CD4-positive, alpha-beta T cell treated with Interferon alpha-2 for 1 hour (primary cell): ENCODE results near the gene GPR137.
"Not testable (repeated sequence)": the region's sequence is repeated elsewhere in the genome, so short reads cannot be mapped to it uniquely, and the experiment has no call there.

Experiments used
- DNase-seq, 2 donors: peaks; one replicate each; pipeline ENCODE4 v3.0.0-alpha.2; 2020 to 2022

GPR137 gene, protein sequence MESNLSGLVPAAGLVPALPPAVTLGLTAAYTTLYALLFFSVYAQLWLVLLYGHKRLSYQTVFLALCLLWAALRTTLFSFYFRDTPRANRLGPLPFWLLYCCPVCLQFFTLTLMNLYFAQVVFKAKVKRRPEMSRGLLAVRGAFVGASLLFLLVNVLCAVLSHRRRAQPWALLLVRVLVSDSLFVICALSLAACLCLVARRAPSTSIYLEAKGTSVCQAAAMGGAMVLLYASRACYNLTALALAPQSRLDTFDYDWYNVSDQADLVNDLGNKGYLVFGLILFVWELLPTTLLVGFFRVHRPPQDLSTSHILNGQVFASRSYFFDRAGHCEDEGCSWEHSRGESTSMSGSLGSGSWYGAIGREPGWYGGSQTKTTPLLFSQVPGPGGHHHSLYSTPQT

GRCh38 chr11:64284962-64285884 lies at the start of gene GPR137:
TSS of gene GPR137 (plus strand) at chr11:64285848. CDS start at chr11:64286525, 677 bp downstream.
- DNase-seq = peak; percentile 89 to 93

GRCh38 chr11:64237484-64237951 lies 48.1 kb upstream of the GPR137 start:
- no peak for DNase-seq

DNA sequence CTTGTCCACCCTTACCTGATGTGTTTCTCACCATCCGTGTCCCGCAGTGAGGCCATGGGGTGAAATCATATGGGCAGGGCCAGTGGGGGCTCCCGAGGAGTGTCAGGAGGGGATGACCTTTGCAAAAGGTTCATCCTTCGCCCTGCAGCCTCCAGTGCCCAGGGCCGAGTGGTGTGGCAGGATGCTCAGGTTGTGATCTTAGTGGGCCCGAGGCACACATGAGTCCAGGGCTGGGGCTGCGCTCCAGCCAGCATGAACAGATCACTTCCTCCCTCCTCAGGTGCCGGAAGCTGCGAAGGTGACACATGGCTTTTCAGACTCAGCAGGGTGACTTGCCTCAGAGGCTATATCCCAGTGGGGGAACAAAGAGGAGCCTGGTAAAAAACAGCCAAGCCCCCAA lies 47.6 kb upstream of the GPR137 start:
- no peak for DNase-seq

DNA sequence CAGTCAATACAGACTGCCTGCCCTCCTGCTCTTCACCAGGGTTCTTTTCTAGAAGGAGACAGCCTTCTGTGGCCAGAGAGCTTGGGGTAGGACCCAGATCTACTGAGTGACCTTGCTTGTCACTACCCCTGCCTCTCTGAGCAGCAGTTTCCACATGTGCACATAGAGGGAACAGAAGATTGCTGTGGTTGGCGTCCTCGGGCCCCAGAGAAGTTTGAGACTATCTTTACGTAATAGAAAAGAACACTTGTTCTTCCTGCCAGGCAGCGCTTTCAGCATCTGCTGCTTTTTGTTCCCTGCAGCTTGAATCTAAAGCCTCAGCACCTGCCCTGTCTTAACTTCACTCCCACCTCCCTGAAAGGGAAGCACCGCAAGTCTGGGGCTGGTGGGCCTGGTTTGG lies 46.6 kb upstream of the GPR137 start:
- no peak for DNase-seq

- peak in 1 of 2 donors; percentile 80 for DNase-seq
Measured at GRCh38 chr11:64239662-64240434, 45.8 kb upstream of the GPR137 start.

DNA sequence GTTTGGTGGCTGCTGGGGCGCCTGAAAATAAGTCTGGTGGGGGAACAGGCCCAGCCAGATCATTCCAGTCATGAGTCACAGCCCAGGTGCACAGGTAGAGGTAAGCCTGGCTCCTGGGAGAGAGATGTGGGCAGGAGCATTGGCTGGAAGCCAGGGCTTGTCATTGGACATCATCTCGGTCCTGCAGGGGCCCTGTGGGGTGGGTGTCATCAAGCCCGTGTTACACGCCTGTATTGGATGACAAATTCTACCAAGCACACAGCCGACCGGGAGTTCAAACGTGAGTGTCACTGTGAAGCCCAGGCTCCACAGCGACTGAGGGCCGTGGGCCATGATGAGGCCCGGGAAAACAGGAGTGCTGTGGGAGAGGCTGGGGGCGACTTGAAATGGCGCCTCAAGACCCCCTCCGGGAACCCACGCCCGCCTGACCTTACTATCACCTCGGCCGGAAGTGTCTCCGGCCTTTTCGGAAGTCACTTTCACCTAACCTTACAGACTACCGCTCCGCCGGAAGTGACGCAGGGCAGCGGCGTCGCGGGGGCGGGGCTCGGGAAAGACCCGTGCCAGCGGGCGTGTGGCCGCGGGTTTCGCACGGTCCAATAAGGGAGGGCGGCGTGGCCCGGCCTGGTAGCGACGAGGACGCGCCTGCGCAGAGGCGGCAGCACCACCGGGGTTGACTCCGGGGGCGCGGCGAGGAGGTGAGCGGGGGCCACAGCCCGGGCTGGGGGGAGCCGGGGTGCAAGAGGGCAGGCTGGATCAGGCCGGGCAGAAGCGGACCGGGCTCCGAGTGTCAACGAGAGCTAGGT lies 45.0 kb upstream of the GPR137 start, which contains the start of gene FKBP2:
FKBP2 (plus strand) TSS at position 661 of the 806 bp plus-strand sequence. CDS start 1,293 bp downstream, outside the sequence.
- DNase-seq = peak; percentile 99

- DNase-seq = peak in 1 of 2 donors; percentile 100
Measured at GRCh38 chr11:64241241-64241490, 44.5 kb upstream of the GPR137 start.

DNA sequence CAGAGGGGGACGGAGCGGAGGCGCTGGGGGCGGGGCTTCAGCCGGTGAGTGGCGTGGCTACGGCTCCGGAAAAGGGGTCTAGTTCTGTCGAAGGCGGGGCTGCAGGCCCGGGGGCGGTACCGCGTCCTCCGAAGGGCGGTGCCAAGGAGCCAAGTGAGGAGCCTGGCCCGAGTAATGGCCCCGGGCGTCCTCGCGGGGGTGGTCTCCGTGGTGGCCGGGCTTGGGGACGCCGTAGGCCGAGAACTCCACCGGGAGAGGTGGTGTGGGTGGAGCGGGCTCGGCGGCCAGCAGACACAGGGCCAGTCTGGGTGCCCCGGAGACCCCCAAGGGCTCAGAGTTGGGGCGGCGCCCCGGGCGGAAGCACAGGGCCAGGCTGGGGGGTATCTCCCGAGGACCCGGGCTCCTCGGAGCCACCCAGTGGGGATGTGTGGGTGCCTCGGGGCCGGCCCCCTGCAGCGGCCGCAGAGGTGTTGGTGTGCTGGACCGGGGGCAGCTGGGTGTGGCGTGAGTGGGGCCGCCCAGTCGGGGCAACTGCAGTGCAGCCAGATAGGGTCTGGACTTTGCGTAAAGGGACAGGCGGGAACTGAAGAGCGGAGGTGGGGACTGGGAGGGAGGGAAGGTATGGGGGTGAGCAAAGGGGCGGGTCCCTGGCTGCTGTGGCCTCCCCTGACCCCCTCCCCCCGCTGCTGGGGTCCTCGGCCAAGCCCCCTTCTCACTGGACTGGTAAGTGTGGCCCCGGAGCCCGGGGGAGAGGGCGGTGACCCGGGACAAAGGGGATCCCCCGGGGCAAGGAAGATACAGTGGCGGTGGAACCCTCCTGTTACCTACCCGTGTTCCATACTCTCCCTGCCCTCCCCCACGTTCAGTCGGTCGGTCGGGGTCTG lies 43.9 kb upstream of the GPR137 start:
- peak; percentile 24 to 100 for DNase-seq

DNA sequence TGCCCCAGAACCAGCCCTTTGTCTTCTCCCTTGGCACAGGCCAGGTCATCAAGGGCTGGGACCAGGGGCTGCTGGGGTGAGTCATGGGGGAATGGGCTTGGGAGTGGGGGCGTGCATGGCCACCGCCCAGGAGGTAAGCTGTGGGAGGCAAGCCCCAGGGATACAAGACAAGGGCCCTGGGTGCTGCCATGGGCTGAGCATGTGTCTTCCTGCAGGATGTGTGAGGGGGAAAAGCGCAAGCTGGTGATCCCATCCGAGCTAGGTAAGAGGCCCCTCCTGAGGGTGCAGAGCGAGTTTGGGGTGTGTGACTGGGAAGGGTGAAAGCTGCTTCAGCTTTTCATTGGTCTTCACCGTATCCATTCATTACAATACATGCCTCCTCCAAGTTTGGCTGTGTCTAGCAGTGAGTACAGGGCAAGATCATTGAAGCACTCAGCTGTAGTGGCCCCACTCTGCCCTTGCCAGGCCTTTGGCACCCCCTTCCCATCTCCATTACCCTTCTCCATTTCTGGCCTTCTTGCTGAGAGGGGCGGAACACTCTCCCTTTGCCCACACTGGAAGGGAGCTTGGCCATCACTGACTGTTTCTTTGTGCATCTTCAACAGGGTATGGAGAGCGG lies 42.3 kb upstream of the GPR137 start:
- no peak for DNase-seq

DNA sequence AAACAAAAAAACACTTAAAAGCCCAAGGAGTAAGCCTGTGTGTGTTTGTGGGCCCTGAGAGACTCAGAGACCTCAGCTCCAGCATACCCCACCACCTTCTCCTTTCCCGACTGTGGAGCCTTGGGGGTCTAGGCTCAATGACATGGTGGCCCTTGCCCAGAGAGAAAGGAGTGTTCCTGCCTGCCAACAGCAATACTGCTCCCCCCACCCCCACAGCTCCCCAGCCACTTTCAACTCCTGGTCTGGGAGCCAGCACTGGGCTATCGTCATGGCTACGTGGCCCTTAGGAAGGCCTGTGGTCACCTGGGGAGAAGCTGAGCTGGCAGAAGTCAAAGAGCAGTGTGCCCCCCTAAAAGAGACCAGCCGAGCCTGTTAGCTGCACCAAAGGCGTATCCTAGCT lies 41.5 kb upstream of the GPR137 start:
- no peak for DNase-seq

- DNase-seq = no peak
Measured at GRCh38 chr11:64244966-64245365, 40.7 kb upstream of the GPR137 start.

DNA sequence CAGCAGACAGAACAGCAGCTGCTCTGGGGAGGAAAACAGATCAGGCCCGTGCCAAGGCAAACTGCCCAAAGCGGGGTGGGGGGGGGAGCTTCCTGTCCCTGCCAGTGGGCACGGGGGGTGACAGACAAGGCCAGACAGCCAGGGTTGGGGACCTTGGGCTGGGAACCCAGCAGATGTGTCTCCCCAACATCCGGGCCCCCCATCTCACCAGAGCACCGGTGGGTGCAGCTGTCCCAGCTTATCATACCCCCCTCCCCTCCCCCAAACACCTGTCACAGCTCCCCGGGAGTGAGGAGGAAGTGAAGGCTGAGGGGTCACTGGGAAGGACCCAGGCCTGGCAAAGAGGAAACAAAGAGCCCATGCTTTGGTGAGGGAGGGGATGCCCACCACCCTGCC lies 40.2 kb upstream of the GPR137 start:
- peak; percentile 40 to 59 for DNase-seq

- peak; percentile 61 to 63 for DNase-seq
Measured at GRCh38 chr11:64245797-64246620, 39.6 kb upstream of the GPR137 start.

DNA sequence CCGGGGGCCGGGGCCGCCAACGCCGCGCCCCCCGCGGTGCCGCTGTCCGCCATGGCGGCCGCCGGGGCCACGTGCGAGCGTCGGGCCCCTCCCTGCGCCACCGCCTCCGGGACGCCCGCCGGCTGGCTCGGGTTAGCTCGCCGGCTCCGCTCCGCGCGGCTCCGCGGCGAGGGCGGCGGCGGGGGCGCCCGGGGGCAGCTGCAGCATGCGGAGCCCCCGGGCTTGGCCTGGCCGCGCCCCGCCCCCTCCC lies 39.1 kb upstream of the GPR137 start:
- DNase-seq = not testable (repeated sequence)

DNA sequence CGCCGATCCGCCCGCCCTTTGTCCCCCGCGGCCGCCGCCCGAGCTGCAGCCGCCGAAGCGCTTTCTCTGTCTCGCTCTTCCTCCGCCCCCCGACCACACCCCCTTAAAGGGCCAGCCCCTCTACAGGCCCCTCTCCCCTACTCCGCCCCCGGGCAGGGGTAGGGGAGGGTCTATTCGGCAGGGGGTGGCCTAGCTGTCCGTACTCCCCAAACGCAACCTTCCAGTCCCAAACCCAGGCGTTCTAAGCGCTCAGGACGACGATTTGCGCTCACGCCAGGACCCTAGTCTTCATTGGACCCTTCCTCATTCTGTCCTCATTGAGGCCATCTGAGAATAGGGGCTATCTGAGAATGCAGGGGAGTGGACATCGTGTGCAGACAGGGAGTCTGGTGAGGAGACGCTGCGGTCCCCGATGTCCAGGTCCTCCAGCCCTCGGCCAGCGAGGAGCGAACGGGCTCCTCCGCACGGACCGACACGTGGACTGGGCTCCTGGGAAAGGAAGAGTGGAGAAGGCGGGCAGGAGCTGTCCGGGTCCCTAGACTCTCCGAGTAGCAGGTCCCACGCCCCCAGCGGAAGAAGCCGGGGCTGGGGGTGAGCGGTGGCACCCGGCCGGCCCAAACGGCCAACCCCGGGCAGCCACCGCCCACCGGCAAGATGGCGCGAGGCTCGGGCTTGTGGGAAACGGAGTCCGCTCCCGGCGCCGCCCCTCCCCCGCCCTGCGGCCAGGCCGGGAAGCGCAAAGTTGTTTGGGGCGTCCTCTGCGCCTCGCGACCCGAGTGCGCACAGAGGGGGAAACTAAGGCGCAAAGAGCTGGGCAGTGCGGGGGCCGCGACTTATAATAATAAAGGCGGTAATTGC lies 38.5 kb upstream of the GPR137 start, which contains the start of gene PPP1R14B:
PPP1R14B (minus strand) TSS at position 73 of the 858 bp plus-strand sequence. CDS start 270 bp downstream, outside the sequence.
- DNase-seq = peak; percentile 78 to 82

GRCh38 chr11:64247729-64248531 lies 37.7 kb upstream of the GPR137 start:
- DNase-seq = no peak

- DNase-seq = no peak
Measured at GRCh38 chr11:64248578-64248977, 37.1 kb upstream of the GPR137 start.

GRCh38 chr11:64249038-64249437 lies 36.6 kb upstream of the GPR137 start:
- DNase-seq = no peak
